HCT116 (cell line): Measurements from ENCODE around the gene SUMO3. TPM values are rescaled to one million over a fixed set of nuclear protein-coding genes. Genes with fewer than 3 reads are reported as not detected.

Source experiments
- ATAC-seq: fragments of 200-7000 bp; cut with Tn5 transposase; 2 replicates; pipeline ENCODE4 v1.9.1; 2020; ENCODE audit warnings: mild to moderate bottlenecking, moderate library complexity
- BruUV-seq: library from RNA; stranded (reverse); fragments of 400-500 nt; replicated peaks from 2 replicates; lab custom pipeline; 2021; lab: Mats Ljungman, UMichigan
- CTCF ChIA-PET: fragments of 300-600 bp; sonication (Branson Sonifier 250); formaldehyde crosslinking; loops from one replicate; lab custom pipeline; 2021; ENCODE audit warnings: antibody characterized with exemption; lab: Charles Lee
- POLR2A ChIA-PET: fragments of 300-600, 350-600 bp; sonication (Branson Sonifier 250); formaldehyde crosslinking; loops from one replicate; lab custom pipeline; 2021; ENCODE audit warnings: antibody characterized with exemption; lab: Charles Lee
- RAD21 ChIA-PET, 2 experiments: fragments of 300-600 bp; sonication (Branson Sonifier 250); formaldehyde crosslinking; loops; one replicate each; lab custom pipeline; 2023; ENCODE audit warnings: low total read pairs in 2 of 2; ENCODE audit not compliant: uncharacterized antibody in 2 of 2, unreplicated experiment in 2 of 2, low non-redundant PET in 1 of 2; lab: Charles Lee
- DNase-seq: peaks from one replicate; pipeline ENCODE4 v3.0.0-alpha.2; 2010; ENCODE audit warnings: low read depth, low spot score
- H2AFZ ChIP-seq: fragments of 200-600 bp; shearing (Covaris generic), sonication (generic); 2 replicates; pipeline ENCODE4 v1.6.1; 2017; ENCODE audit warnings: low read depth, mixed run types, mixed read lengths, antibody characterized with exemption, low read length; ENCODE audit not compliant: poor library complexity, severe bottlenecking
- H3K27ac ChIP-seq: 2 replicates; pipeline ENCODE4 v1.5.1; 2012; ENCODE audit warnings: low read depth, low read length
- H3K27me3 ChIP-seq: fragments of 200-600 bp; sonication (generic); 2 replicates; pipeline ENCODE4 v1.6.1; 2016; ENCODE audit warnings: mixed run types, low read length, mixed read lengths; ENCODE audit not compliant: insufficient read depth
- H3K36me3 ChIP-seq, 2 experiments: fragments of 200-500 bp in 1 of 2; fragments of 200-600 bp in 1 of 2; sonication (Bioruptor generic) in 1 of 2; sonication (generic) in 1 of 2; 2 replicates each; pipeline versions ENCODE4 v1.5.1 to v1.6.1; 2014 to 2016; ENCODE audit warnings: low read length in 2 of 2, inconsistent platforms in 1 of 2, mixed read lengths in 1 of 2, mixed run types in 1 of 2; ENCODE audit not compliant: insufficient read depth in 2 of 2, control insufficient read depth in 1 of 2
- H3K4me1 ChIP-seq, 2 experiments: fragments of 200-600 bp in 1 of 2; sonication (generic) in 1 of 2; 2 replicates each; pipeline versions ENCODE4 v1.5.1 to v1.6.1; 2012 to 2017; ENCODE audit warnings: low read length in 2 of 2, inconsistent platforms in 1 of 2, mild to moderate bottlenecking in 1 of 2, mixed read lengths in 1 of 2, mixed run types in 1 of 2, moderate library complexity in 1 of 2; ENCODE audit not compliant: insufficient read depth in 2 of 2, control insufficient read depth in 1 of 2
- H3K4me2 ChIP-seq: fragments of 200-600 bp; sonication (generic); 2 replicates; pipeline ENCODE4 v1.6.1; 2017; ENCODE audit warnings: mixed run types, low read length, mixed read lengths
- H3K4me3 ChIP-seq, 2 experiments: fragments of 200-600 bp in 1 of 2; sonication (generic) in 1 of 2; replicated peaks in 1 of 2; 2 replicates each; pipeline ENCODE4 v1.5.1; 2011 to 2016; ENCODE audit warnings: low read length in 2 of 2, control low read depth in 1 of 2, low read depth in 1 of 2, mild to moderate bottlenecking in 1 of 2, mixed read lengths in 1 of 2, mixed run types in 1 of 2
- H3K79me2 ChIP-seq: fragments of 200-600 bp; sonication (generic); 2 replicates; pipeline ENCODE4 v1.6.1; 2017; ENCODE audit warnings: mild to moderate bottlenecking, mixed run types, low read length, moderate library complexity, mixed read lengths; ENCODE audit not compliant: insufficient read depth
- H3K9ac ChIP-seq: fragments of 200-600 bp; sonication (generic); 2 replicates; pipeline ENCODE4 v1.6.1; 2016; ENCODE audit warnings: low read length, mixed read lengths
- H3K9me2 ChIP-seq: fragments of 200-600 bp; sonication (generic), shearing (Covaris generic); 2 replicates; pipeline ENCODE4 v1.6.1; 2017; ENCODE audit warnings: mixed run types, mild to moderate bottlenecking, moderate library complexity; ENCODE audit not compliant: insufficient read depth
- H3K9me3 ChIP-seq, 2 experiments: fragments of 200-500 bp in 1 of 2; fragments of 200-600 bp in 1 of 2; sonication (Bioruptor generic) in 1 of 2; sonication (generic) in 1 of 2; 2 replicates each; pipeline ENCODE4 v1.6.1; 2014 to 2017; ENCODE audit warnings: low read length in 2 of 2, mixed read lengths in 2 of 2, inconsistent platforms in 1 of 2, low read depth in 1 of 2, mild to moderate bottlenecking in 1 of 2, mixed run types in 1 of 2, moderate library complexity in 1 of 2; ENCODE audit not compliant: control insufficient read depth in 1 of 2, insufficient read depth in 1 of 2
- H4K20me1 ChIP-seq: fragments of 200-600 bp; sonication (generic), shearing (Covaris generic); 2 replicates; pipeline ENCODE4 v1.6.1; 2017; ENCODE audit warnings: mixed run types, mild to moderate bottlenecking, moderate library complexity; ENCODE audit not compliant: insufficient read depth
- ATF3 ChIP-seq: IDR thresholded peaks from 2 replicates; pipeline ENCODE4 v1.6.1; 2012
- CBX3 ChIP-seq: IDR thresholded peaks from 2 replicates; pipeline ENCODE4 v1.6.1; 2012; ENCODE audit warnings: low read depth
- CEBPB ChIP-seq: IDR thresholded peaks from 2 replicates; pipeline ENCODE4 v1.6.1; 2012; ENCODE audit warnings: low read depth
- CTCF ChIP-seq, 3 experiments: fragments of 200-600 bp in 1 of 3; sonication (generic) in 1 of 3; IDR thresholded peaks in 2 of 3; conservative IDR thresholded peaks in 1 of 3; 2 replicates each; pipeline ENCODE4 v1.5.1; 2012 to 2017; ENCODE audit warnings: low read depth in 2 of 3, low read length in 2 of 3, antibody characterized with exemption in 1 of 3, borderline replicate concordance in 1 of 3, control low read depth in 1 of 3, mild to moderate bottlenecking in 1 of 3, mixed read lengths in 1 of 3, mixed run types in 1 of 3, moderate library complexity in 1 of 3; ENCODE audit not compliant: insufficient read depth in 1 of 3
- EGR1 ChIP-seq: IDR thresholded peaks from 2 replicates; pipeline ENCODE4 v1.6.1; 2012; ENCODE audit warnings: low read depth
- EZH2 ChIP-seq: fragments of 200-600 bp; sonication (generic); IDR thresholded peaks from 2 replicates; pipeline ENCODE4 v1.6.1; 2017; ENCODE audit warnings: antibody characterized with exemption, mixed run types
- EZH2phosphoT487 ChIP-seq: fragments of 200-600 bp; IDR thresholded peaks from 2 replicates; pipeline ENCODE4 v1.6.1; 2018; ENCODE audit warnings: antibody characterized with exemption, borderline replicate concordance
- FOSL1 ChIP-seq: IDR thresholded peaks from 2 replicates; pipeline ENCODE4 v1.6.1; 2012; ENCODE audit warnings: low read depth
- JUND ChIP-seq: IDR thresholded peaks from 2 replicates; pipeline ENCODE4 v1.6.1; 2012
- MAX ChIP-seq: IDR thresholded peaks from 2 replicates; pipeline ENCODE4 v1.6.1; 2012
- POLR2A ChIP-seq: IDR thresholded peaks from 2 replicates; pipeline ENCODE4 v1.7.0; 2011; ENCODE audit warnings: borderline replicate concordance; ENCODE audit not compliant: insufficient read depth, insufficient read length; ENCODE audit errors: extremely low read depth
- POLR2AphosphoS5 ChIP-seq: IDR thresholded peaks from 2 replicates; pipeline ENCODE4 v1.6.1; 2011; ENCODE audit warnings: mild to moderate bottlenecking, low read depth, low read length, moderate library complexity
- REST ChIP-seq: IDR thresholded peaks from 2 replicates; pipeline ENCODE4 v1.6.1; 2012; ENCODE audit warnings: low read depth
- SP1 ChIP-seq: IDR thresholded peaks from 2 replicates; pipeline ENCODE4 v1.6.1; 2012; ENCODE audit warnings: low read depth
- YY1 ChIP-seq: IDR thresholded peaks from 2 replicates; pipeline ENCODE4 v1.6.1; 2011; ENCODE audit warnings: low read length, low read depth, moderate library complexity, mild to moderate bottlenecking; ENCODE audit not compliant: insufficient replicate concordance; ENCODE audit errors: extremely low read depth
- ZBTB33 ChIP-seq: IDR thresholded peaks from 2 replicates; pipeline ENCODE4 v1.6.1; 2011; ENCODE audit warnings: mild to moderate bottlenecking, low read length, moderate library complexity; ENCODE audit not compliant: insufficient replicate concordance; ENCODE audit errors: extremely low read depth
- ZNF274 ChIP-seq: fragments of 200-500 bp; sonication (Bioruptor generic); IDR thresholded peaks from 2 replicates; pipeline ENCODE4 v1.6.1; 2014; ENCODE audit warnings: mild to moderate bottlenecking, low read depth, low read length, inconsistent platforms
- intact Hi-C: fragments of 100-400 bp; cut with micrococcal nuclease; formaldehyde crosslinking; loops from 2 replicates; pipeline ENCODE4 v1.10.0; 2022
- total RNA-seq: library from RNA; stranded (reverse); gene quantifications from one replicate; pipeline ENCODE4 v1.2.1, GENCODE V29; 2021; ENCODE audit not compliant: unreplicated experiment

Gene SUMO3
- total RNA-seq, 1 experiment from 2014 or later, result 31.5 TPM

- POLR2A ChIA-PET, result no interaction called here
- Histone ChIP-seq H3K36me3 (no peaks in the 10 kb centered on the region), H3K27ac (no peak overlapping the region), H3K4me1 (peaks cover 10 to 17% of the 10 kb centered on the region in 2 experiments; a peak in 3 of 4 replicates), H2AFZ (no peak overlapping the region), H3K79me2 (no peaks in the 10 kb centered on the region), H3K4me2 (no peak overlapping the region), H3K9ac (no peak overlapping the region), H3K9me2 (no peaks in the 10 kb centered on the region), H4K20me1 (no peaks in the 10 kb centered on the region), H3K27me3 (no peaks in the 10 kb centered on the region), H3K9me3 (no peaks in the 10 kb centered on the region), H3K4me3 (no peak overlapping the region)
- intact Hi-C loops, result no loop called here
- TF ChIP-seq REST (no peak), SP1 (no peak), JUND (no peak), EZH2phosphoT487 (no peak), MAX (no peak), ZBTB33 (no peak), POLR2A (no peak), CEBPB (no peak), YY1 (no peak), EGR1 (no peak), EZH2 (no peak), POLR2AphosphoS5 (no peak), CTCF (IDR thresholded peaks at IDR 0.05 in 2 of 3, conservative IDR thresholded peaks at IDR 0.05 in 1 of 3; ENCODE audit: borderline replicate concordance in 1 of 3, insufficient read depth in 1 of 3, low read depth in 2 of 3, low read length in 2 of 3) (no peak), FOSL1 (no peak), ZNF274 (no peak), CBX3 (no peak), ATF3 (no peak)
- no peak for ATAC-seq
- no TSS peak for BruUV-seq
- DNase-seq, result no peak
- CTCF ChIA-PET, result no interaction called here
- RAD21 ChIA-PET, result no interaction called here
Measured at GRCh38 chr21:44842721-44843445, 25.0 kb upstream of the SUMO3 start.
